Measurements from ENCODE around the gene LITAF. TPM values are rescaled to one million over a fixed set of nuclear protein-coding genes. Genes with fewer than 3 reads are reported as not detected.

LITAF gene
- total RNA-seq, 2 experiments from 2014 or later = 109 TPM

DNA sequence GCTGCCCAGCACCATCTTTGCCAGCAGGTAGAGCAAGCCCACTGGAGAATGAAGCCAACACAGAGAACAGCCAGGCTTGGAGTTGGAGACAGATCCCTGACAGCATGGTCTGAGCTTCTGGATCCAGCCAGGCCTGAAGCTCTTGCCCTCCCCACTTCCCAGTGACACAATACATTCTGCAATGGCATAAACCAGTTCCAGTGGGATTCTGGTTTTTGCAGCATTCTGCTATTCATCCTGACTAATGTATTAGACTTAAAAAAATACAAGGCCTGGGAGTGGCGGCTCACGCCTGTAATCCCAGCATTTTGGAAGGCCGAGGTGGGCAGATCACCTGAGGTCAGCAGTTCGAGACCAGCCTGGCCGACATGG, 40.6 kb upstream of the LITAF start:
- H3K9me3 Mint-ChIP-seq = no peaks in the 10 kb centered on the region
- H3K4me3 Mint-ChIP-seq = no peak overlapping the region
- H3K36me3 Mint-ChIP-seq = no peaks in the 10 kb centered on the region
- peaks cover 31% of the 10 kb centered on the region for H3K4me1 Mint-ChIP-seq
- H3K27ac Mint-ChIP-seq = no peak overlapping the region
- POLR2A ChIA-PET = interaction anchor here (0.6 kb wide), 1 partner anchor 19 kb away, joined by 3 read pairs; no protein-coding TSS in a partner anchor
- no peak for DNase-seq
- ATAC-seq (ENCODE audit: low read depth) = no peak
- H3K27me3 Mint-ChIP-seq = peaks cover 2% of the 10 kb centered on the region

DNA sequence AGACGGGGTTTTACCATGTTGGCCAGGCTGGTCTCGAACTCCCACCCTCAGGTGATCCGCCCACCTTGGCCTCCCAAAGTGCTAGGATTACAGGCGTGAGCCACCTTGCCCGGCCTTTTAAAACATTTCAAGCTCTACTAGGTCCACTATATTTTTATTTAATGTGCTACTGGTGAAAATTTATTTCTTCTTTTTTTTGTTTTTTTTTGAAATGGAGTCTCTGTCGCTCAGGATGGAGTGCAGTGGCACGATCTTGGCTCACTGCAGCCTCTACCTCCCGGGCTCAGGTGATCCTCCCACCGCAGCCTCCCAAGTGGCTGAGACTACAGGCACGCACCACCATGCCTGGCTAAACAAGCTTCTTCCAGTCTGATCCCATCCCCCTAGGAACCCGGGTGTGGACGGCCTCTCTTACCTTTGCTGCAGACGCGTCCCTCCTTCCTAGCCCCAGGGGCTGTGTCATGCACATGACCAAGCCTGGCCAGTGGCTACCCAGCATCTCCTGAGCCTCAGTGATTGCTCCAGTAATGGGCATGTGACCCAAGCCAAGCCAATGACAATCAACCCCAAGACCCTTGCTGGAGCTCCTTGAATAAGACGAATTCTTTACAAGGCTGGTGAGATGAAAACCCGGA, 40.1 kb upstream of the LITAF start:
- peaks cover 36% of the 10 kb centered on the region for H3K4me1 Mint-ChIP-seq

DNA sequence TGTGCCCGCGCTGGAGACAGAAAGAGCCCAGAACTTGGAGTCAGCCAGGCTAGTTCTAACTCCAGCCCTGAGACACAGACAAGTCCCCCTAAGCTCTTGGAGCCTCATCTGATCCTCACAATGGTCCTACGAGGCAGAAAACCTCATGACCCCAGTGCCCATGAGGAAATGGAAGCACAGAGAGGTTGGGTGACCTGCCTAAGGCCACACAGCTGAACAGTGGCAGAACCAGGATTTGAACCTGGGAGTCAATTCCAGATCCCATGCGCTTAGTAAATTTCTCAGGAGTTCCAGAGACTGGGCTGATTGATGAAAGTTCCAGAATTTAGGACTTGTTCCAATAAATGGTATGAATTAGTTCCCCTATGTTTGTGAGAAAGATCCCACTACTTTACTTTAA, 39.0 kb upstream of the LITAF start:
- POLR2A ChIA-PET = no interaction called here
- no peaks in the 10 kb centered on the region for H3K9me3 Mint-ChIP-seq
- DNase-seq (no peak), ATAC-seq (ENCODE audit: low read depth) (no peak)
- H3K27ac Mint-ChIP-seq = peak overlapping the region; percentile 19
- H3K27me3 Mint-ChIP-seq = peaks cover 2% of the 10 kb centered on the region
- H3K4me1 Mint-ChIP-seq = peaks cover 41% of the 10 kb centered on the region
- H3K4me3 Mint-ChIP-seq = no peak overlapping the region
- no peaks in the 10 kb centered on the region for H3K36me3 Mint-ChIP-seq

More for the DNA sequence above, 40.1 kb upstream of the LITAF start:
- H3K4me3 Mint-ChIP-seq = no peak overlapping the region
- no peak overlapping the region for H3K27ac Mint-ChIP-seq
- no peaks in the 10 kb centered on the region for H3K36me3 Mint-ChIP-seq
- H3K27me3 Mint-ChIP-seq = peaks cover 2% of the 10 kb centered on the region
- ATAC-seq (ENCODE audit: low read depth) (no peak), DNase-seq (no peak)
- POLR2A ChIA-PET = interaction anchor here (0.6 kb wide), 1 partner anchor 18 kb away, joined by 3 read pairs; no protein-coding TSS in a partner anchor
- no peaks in the 10 kb centered on the region for H3K9me3 Mint-ChIP-seq

- POLR2A ChIA-PET = interaction anchor here (1.0 kb wide), 1 partner anchor 34 kb away, joined by 3 read pairs; no protein-coding TSS in a partner anchor
- ATAC-seq (ENCODE audit: low read depth) (no peak), DNase-seq (no peak)
- Mint-ChIP-seq H3K27ac (peak overlapping the region; percentile 67), H3K4me3 (peak overlapping the region; percentile 10), H3K27me3 (peaks cover 2% of the 10 kb centered on the region), H3K4me1 (peaks cover 47% of the 10 kb centered on the region), H3K9me3 (peaks cover 3% of the 10 kb centered on the region), H3K36me3 (peaks cover 4% of the 10 kb centered on the region)
Observed at GRCh38 chr16:11624636-11625607, 38.2 kb upstream of the LITAF start.

DNA sequence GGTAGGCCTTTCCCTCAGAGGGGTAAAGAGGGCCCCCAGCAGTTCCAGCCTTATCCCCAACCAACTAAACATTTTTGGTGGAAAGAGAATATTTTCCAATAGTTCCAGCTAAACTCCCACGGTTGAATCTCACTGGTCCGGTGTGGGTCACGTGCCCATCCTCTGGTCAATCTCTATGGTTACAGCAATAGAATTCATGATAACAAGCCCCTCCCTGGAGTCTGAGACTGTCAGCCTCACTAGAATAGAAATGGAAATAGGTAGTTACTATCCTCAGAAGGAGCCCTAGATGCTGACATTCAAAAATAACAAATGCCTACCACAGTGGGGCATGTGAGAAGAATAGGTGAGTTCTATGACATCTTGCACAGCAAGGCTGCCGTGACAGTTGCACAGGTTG, 37.5 kb upstream of the LITAF start:
- Mint-ChIP-seq H3K27ac (peak overlapping the region; percentile 67), H3K9me3 (peaks cover 3% of the 10 kb centered on the region), H3K36me3 (peaks cover 4% of the 10 kb centered on the region), H3K27me3 (peaks cover 2% of the 10 kb centered on the region), H3K4me1 (peaks cover 47% of the 10 kb centered on the region), H3K4me3 (peak overlapping the region; percentile 19)
- ATAC-seq (ENCODE audit: low read depth) (no peak), DNase-seq (no peak)
- POLR2A ChIA-PET = interaction anchor here (1.0 kb wide), 1 partner anchor 35 kb away, joined by 3 read pairs; no protein-coding TSS in a partner anchor

GRCh38 chr16:11621920-11622651, 35.4 kb upstream of the LITAF start:
- Mint-ChIP-seq H3K4me1 (peaks cover 44% of the 10 kb centered on the region), H3K4me3 (peak overlapping the region; percentile 84), H3K27me3 (no peaks in the 10 kb centered on the region), H3K27ac (peak overlapping the region; percentile 88), H3K36me3 (peaks cover 4% of the 10 kb centered on the region), H3K9me3 (peaks cover 3% of the 10 kb centered on the region)
- ATAC-seq (ENCODE audit: low read depth) (peak; percentile 77), DNase-seq (peak; percentile 65)
- POLR2A ChIA-PET = interaction anchor here (0.6 to 3.9 kb wide), 8 partner anchors 9 to 364 kb away, joined by 3 to 20 read pairs (median 4); partner anchors contain the start of gene LITAF

GRCh38 chr16:11621539-11621919, 34.8 kb upstream of the LITAF start:
- Mint-ChIP-seq H3K27ac (peak overlapping the region; percentile 88), H3K4me3 (peak overlapping the region; percentile 84), H3K27me3 (no peaks in the 10 kb centered on the region), H3K4me1 (peaks cover 44% of the 10 kb centered on the region), H3K36me3 (peaks cover 4% of the 10 kb centered on the region), H3K9me3 (peaks cover 3% of the 10 kb centered on the region)
- POLR2A ChIA-PET = interaction anchor here (0.8 to 3.9 kb wide), 7 partner anchors 9 to 54 kb away, joined by 3 to 20 read pairs (median 3); partner anchors contain the start of gene LITAF
- DNase-seq (no peak), ATAC-seq (ENCODE audit: low read depth) (peak; percentile 6)

- no peak for ATAC-seq (ENCODE audit: low read depth)
- DNase-seq = no peak
- H3K9me3 Mint-ChIP-seq = peaks cover 3% of the 10 kb centered on the region
- peaks cover 44% of the 10 kb centered on the region for H3K4me1 Mint-ChIP-seq
- peaks cover 4% of the 10 kb centered on the region for H3K36me3 Mint-ChIP-seq
- no peaks in the 10 kb centered on the region for H3K27me3 Mint-ChIP-seq
- H3K4me3 Mint-ChIP-seq = peak overlapping the region; percentile 63
- POLR2A ChIA-PET = interaction anchor here (0.7 to 3.9 kb wide), 4 partner anchors 34 to 1176 kb away, joined by 3 to 10 read pairs (median 6); partner anchors contain the start of gene LITAF
- H3K27ac Mint-ChIP-seq = peak overlapping the region; percentile 88
Observed at GRCh38 chr16:11620243-11621003, 33.7 kb upstream of the LITAF start.

DNA sequence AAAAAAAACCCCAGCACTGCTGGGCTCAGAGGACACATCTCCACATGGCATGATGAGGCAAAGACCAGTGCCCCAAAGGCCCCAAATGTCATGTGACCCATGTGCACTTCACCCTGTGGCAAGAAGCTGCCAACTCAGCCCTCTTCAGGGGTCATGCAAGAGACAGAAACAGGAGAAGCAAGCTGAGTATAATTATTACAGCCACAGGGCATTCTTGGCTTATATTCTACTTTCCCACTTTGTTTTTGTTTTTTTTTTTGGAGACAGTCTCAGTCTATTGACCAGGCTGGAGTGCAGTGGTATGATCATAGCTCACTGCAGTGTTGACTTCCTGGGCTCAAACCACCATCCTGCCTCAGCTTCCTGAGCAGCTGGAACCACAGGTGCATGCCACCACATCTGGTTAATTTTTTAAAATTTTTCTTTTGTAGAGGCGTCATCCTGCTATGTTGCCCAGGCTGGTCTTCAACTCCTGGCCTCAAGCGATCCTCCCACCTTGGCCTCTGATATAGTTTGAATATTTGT, 32.7 kb upstream of the LITAF start:
- H3K36me3 Mint-ChIP-seq = peaks cover 4% of the 10 kb centered on the region
- peak overlapping the region; percentile 54 for H3K4me3 Mint-ChIP-seq
- POLR2A ChIA-PET = interaction anchor here (0.7 to 3.9 kb wide), 6 partner anchors 12 to 364 kb away, joined by 3 to 10 read pairs (median 4); partner anchors contain the start of genes LITAF and SOCS1
- peak; percentile 49 for DNase-seq
- H3K27ac Mint-ChIP-seq = peak overlapping the region; percentile 90
- peaks cover 3% of the 10 kb centered on the region for H3K9me3 Mint-ChIP-seq
- peaks cover 38% of the 10 kb centered on the region for H3K4me1 Mint-ChIP-seq
- H3K27me3 Mint-ChIP-seq = no peaks in the 10 kb centered on the region
- peak; percentile 61 for ATAC-seq (ENCODE audit: low read depth)

- Mint-ChIP-seq H3K27ac (peak overlapping the region; percentile 90), H3K4me1 (peaks cover 34% of the 10 kb centered on the region), H3K4me3 (no peak overlapping the region), H3K9me3 (peaks cover 3% of the 10 kb centered on the region), H3K36me3 (peaks cover 4% of the 10 kb centered on the region), H3K27me3 (peaks cover 3% of the 10 kb centered on the region)
- no peak for DNase-seq
- ATAC-seq (ENCODE audit: low read depth) = no peak
- POLR2A ChIA-PET = interaction anchor here (0.6 to 3.9 kb wide), 3 partner anchors 35 to 125 kb away, joined by 3 to 10 read pairs (median 4); no protein-coding TSS in a partner anchor
Observed at GRCh38 chr16:11618107-11618717, 31.5 kb upstream of the LITAF start.

- ATAC-seq (ENCODE audit: low read depth) = no peak
- Mint-ChIP-seq H3K36me3 (peaks cover 4% of the 10 kb centered on the region), H3K27ac (no peak overlapping the region), H3K4me1 (peaks cover 20% of the 10 kb centered on the region), H3K4me3 (no peak overlapping the region), H3K27me3 (peaks cover 3% of the 10 kb centered on the region), H3K9me3 (peaks cover 3% of the 10 kb centered on the region)
- POLR2A ChIA-PET = interaction anchor here (1.4 kb wide), 1 partner anchor 29 kb away, joined by 6 read pairs; the partner anchor contains the start of gene LITAF
- DNase-seq = no peak
Observed at GRCh38 chr16:11615748-11616447, 29.2 kb upstream of the LITAF start.
